Lower leg skin (tissue), 4 donors: ENCODE data around the gene MAGEA9B. TPM values are rescaled to one million over a fixed set of nuclear protein-coding genes. Genes with fewer than 3 reads are reported as not detected.

Experiments
- DNase-seq, 2 donors: peaks; one replicate each; pipeline ENCODE4 v3.0.0-alpha.2; 2019; ENCODE audit warnings: low spot score in 2 of 2
- H3K4me3 ChIP-seq: fragments of 200-600 bp; sonication (generic); 2 replicates; pipeline ENCODE4 v1.5.1; 2017; ENCODE audit warnings: mild to moderate bottlenecking, low read depth; ENCODE audit not compliant: poor library complexity, severe bottlenecking
- CTCF ChIP-seq, 3 donors: fragments of 450-650 bp; IDR thresholded peaks; one replicate each; pipeline ENCODE4 v1.5.1; 2016; ENCODE audit warnings: antibody characterized with exemption in 3 of 3, mild to moderate bottlenecking in 3 of 3, moderate library complexity in 2 of 3
- POLR2A ChIP-seq, 2 donors: fragments of 450-650 bp; IDR thresholded peaks; one replicate each; pipeline ENCODE4 v1.6.1; 2016 to 2017; ENCODE audit warnings: antibody characterized with exemption in 2 of 2, mild to moderate bottlenecking in 1 of 2, moderate library complexity in 1 of 2
- WGBS, 2 donors: methylation state at CpG; one replicate each; pipeline ENCODE4 v1.1.5; 2018; 5-methylcytosine and 5-hydroxymethylcytosine counted together
- intact Hi-C: fragments of 100-400 bp; cut with DNase I; formaldehyde crosslinking; loops from one replicate; pipeline ENCODE4 v1.15.0; 2023; ENCODE audit warnings: low total_unique reads
- total RNA-seq, 4 donors: library from RNA; depleted of rRNA; stranded (reverse); fragments of >200 nt; gene quantifications; one replicate each; pipeline ENCODE4 v1.1.0, GENCODE V29; 2016

MAGEA9B gene
- total RNA-seq, 4 donors from 2014 or later, result not detected

- WGBS, 2 donors, result 73 to 86% methylated on average over 7 of the region's 7 CpGs
Observed at GRCh38 chrX:149571770-149572169, 15.5 kb downstream of the MAGEA9B start.

DNA sequence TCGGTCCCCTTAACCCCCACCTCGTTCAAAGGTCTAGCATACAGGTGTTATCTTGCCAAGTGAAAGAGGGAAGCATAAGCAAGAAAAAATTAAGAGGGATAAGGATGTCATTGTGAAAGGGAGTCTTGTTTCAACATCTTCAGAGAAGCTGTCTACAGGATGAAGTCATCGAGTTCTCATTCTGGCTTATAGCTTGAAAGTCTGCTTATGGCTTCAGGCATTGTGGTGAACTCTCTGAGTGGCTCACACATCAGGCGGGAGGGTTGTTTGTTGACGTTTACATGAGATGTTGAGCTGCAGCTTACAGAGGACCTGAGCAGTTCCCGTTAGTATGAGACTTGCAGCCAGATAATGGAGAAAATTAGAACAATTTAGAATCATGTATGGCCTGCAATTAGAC, 16.6 kb downstream of the MAGEA9B start:
- peak in 1 of 2 donors; percentile 28 for DNase-seq
- WGBS, 2 donors, result 33 to 39% methylated on average over 6 of the region's 6 CpGs
- TF ChIP-seq POLR2A (IDR thresholded peaks at IDR 0.05), result no peak
- TF ChIP-seq CTCF (IDR thresholded peaks at IDR 0.05), result no peak
- no peak overlapping the region for H3K4me3 ChIP-seq
- intact Hi-C loops, result no loop called here

More at GRCh38 chrX:149571770-149572169, 15.5 kb downstream of the MAGEA9B start:
- no peak overlapping the region for H3K4me3 ChIP-seq
- intact Hi-C loops, result no loop called here
- no peak for TF ChIP-seq CTCF (IDR thresholded peaks at IDR 0.05)
- peak in 1 of 2 donors; percentile 31 for DNase-seq

GRCh38 chrX:149569770-149570169, 17.5 kb downstream of the MAGEA9B start:
- no peak for TF ChIP-seq POLR2A (IDR thresholded peaks at IDR 0.05)
- no peak for TF ChIP-seq CTCF (IDR thresholded peaks at IDR 0.05)
- H3K4me3 ChIP-seq, result no peak overlapping the region
- intact Hi-C loops, result no loop called here
- no peak for DNase-seq
- 51 to 84% methylated on average over 2 of the region's 2 CpGs for WGBS, 2 donors

GRCh38 chrX:149568701-149569296, 18.5 kb downstream of the MAGEA9B start:
- DNase-seq, result peak in 1 of 2 donors; percentile 29
- TF ChIP-seq POLR2A (IDR thresholded peaks at IDR 0.05), result no peak
- TF ChIP-seq CTCF (IDR thresholded peaks at IDR 0.05), result no peak
- WGBS, 2 donors, result 71 to 85% methylated on average over 5 of the region's 5 CpGs
- intact Hi-C loops, result no loop called here
- no peak overlapping the region for H3K4me3 ChIP-seq

DNA sequence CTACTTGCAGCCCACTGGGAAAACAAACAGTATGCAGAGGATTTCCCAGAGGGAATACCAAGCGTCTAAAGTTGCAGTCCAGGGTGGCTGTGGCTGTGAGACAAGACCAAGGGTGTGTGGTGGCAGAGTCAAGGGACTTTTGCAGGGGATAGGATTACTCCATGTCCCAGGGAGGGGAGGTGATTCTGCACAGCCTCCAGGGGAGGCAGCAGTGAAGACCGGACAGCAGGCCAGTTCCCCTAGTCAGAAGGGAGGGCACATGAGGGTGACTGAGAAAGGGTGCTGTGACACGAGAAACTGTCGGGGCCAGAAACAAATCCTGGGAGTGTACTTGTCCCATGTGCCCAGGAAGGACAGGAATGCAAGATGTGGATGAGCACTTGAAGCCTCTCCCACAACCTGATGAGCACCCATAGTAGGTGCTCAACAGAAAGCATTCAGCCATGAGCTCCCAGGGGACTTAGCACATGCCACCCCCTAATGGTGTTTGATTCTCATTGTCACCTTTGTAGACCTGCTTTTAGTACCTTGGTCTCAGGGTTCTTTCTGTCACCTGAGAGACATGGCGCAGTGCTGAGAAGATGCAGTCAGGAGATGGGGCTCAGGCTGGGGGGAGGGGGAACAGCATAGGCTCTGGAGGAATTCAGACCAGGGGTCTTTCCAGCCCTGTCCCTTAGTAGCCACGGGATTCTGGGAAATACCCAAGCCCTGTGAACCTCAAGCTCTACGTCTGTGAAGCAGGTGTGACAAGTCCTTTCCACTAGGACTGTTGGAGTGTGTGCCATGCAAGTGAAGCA, 19.4 kb downstream of the MAGEA9B start:
- intact Hi-C loops, result no loop called here
- 77 to 84% methylated on average over 7 of the region's 7 CpGs for WGBS, 2 donors
- TF ChIP-seq CTCF (IDR thresholded peaks at IDR 0.05) (no peak), POLR2A (IDR thresholded peaks at IDR 0.05) (no peak)
- DNase-seq, result peak in 1 of 2 donors; percentile 46
- H3K4me3 ChIP-seq, result no peak overlapping the region
